PC-3 (cell line): ENCODE results near the gene MSX1. TPM values are rescaled to one million over a fixed set of nuclear protein-coding genes. Genes with fewer than 3 reads are reported as not detected.

Experiments used
- ATAC-seq: fragments of 200-7000 bp; cut with Tn5 transposase; 2 replicates; pipeline ENCODE4 v1.9.1; 2020; ENCODE audit warnings: mild to moderate bottlenecking, moderate library complexity
- BruUV-seq: library from RNA; stranded (reverse); fragments of 400-500 nt; replicated peaks from 2 replicates; lab custom pipeline; 2021; lab: Mats Ljungman, UMichigan
- CTCF ChIA-PET: fragments of 300-600 bp; sonication (Branson Sonifier 250); formaldehyde crosslinking; loops from one replicate; lab custom pipeline; 2022; ENCODE audit warnings: antibody characterized with exemption; lab: Charles Lee
- POLR2A ChIA-PET: fragments of 300-600 bp; sonication (Branson Sonifier 250); formaldehyde crosslinking; loops from one replicate; lab custom pipeline; 2022; ENCODE audit warnings: antibody characterized with exemption; ENCODE audit not compliant: unreplicated experiment; lab: Charles Lee
- DNase-seq: peaks from one replicate; pipeline ENCODE4 v3.0.0-alpha.2; 2015
- H2AFZ ChIP-seq: fragments of 300-600 bp; sonication (generic); 2 replicates; pipeline ENCODE4 v1.6.0; 2016; ENCODE audit warnings: antibody characterized with exemption, low read length
- H3F3A ChIP-seq: fragments of 300-600 bp; sonication (generic); one replicate; pipeline ENCODE4 v1.6.0; 2017; ENCODE audit warnings: antibody characterized with exemption, low read length, control low read depth, mild to moderate bottlenecking; ENCODE audit not compliant: unreplicated experiment
- H3K27ac ChIP-seq: fragments of 300-600 bp; sonication (generic); 2 replicates; pipeline ENCODE4 v1.5.1; 2016; ENCODE audit warnings: mild to moderate bottlenecking, low read length
- H3K27me3 ChIP-seq: fragments of 300-600 bp; sonication (generic); 2 replicates; pipeline ENCODE4 v1.6.1; 2016; ENCODE audit warnings: low read length, mixed read lengths
- H3K36me3 ChIP-seq: fragments of 300-600 bp; sonication (generic); 2 replicates; pipeline ENCODE4 v1.6.1; 2016; ENCODE audit warnings: low read depth, mixed run types, low read length, mixed read lengths
- H3K4me1 ChIP-seq: fragments of 300-600 bp; sonication (generic); 2 replicates; pipeline ENCODE4 v1.5.1; 2016; ENCODE audit warnings: low read length; ENCODE audit not compliant: insufficient read depth
- H3K4me2 ChIP-seq: fragments of 300-600 bp; sonication (generic); 2 replicates; pipeline ENCODE4 v1.6.0; 2016; ENCODE audit warnings: low read length
- H3K4me3 ChIP-seq: fragments of 300-600 bp; sonication (generic); 2 replicates; pipeline ENCODE4 v1.5.1; 2016; ENCODE audit warnings: mild to moderate bottlenecking, low read length, mixed read lengths
- H3K79me2 ChIP-seq: fragments of 300-600 bp; sonication (generic); 2 replicates; pipeline ENCODE4 v1.6.1; 2017; ENCODE audit warnings: low read length, mixed read lengths
- H3K9ac ChIP-seq: fragments of 300-600 bp; sonication (generic); 2 replicates; pipeline ENCODE4 v1.6.0; 2016; ENCODE audit warnings: mild to moderate bottlenecking, low read length
- H3K9me2 ChIP-seq: fragments of 300-600 bp; sonication (generic); replicated peaks from 2 replicates; pipeline ENCODE4 v1.6.1; 2016; ENCODE audit warnings: mixed run types, low read length, mixed read lengths
- H3K9me3 ChIP-seq: fragments of 300-600 bp; sonication (generic); 2 replicates; pipeline ENCODE4 v1.6.1; 2016; ENCODE audit warnings: low read length, mixed read lengths
- H4K20me1 ChIP-seq: fragments of 300-600 bp; sonication (generic); 2 replicates; pipeline ENCODE4 v1.6.1; 2016; ENCODE audit warnings: low read length, mixed read lengths
- EZH2 ChIP-seq: fragments of 300-600 bp; sonication (generic); IDR thresholded peaks from one replicate; pipeline ENCODE4 v1.6.1; 2017; ENCODE audit warnings: antibody characterized with exemption, mild to moderate bottlenecking, low read length; ENCODE audit not compliant: unreplicated experiment
- EZH2phosphoT487 ChIP-seq: fragments of 300-600 bp; sonication (generic); IDR thresholded peaks from 2 replicates; pipeline ENCODE4 v1.6.1; 2018; ENCODE audit warnings: mild to moderate bottlenecking, antibody characterized with exemption, low read length, borderline replicate concordance
- intact Hi-C: fragments of 100-400 bp; cut with micrococcal nuclease; formaldehyde crosslinking; loops from 2 replicates; pipeline ENCODE4 v1.9.0; 2023
- total RNA-seq: library from RNA; depleted of rRNA; stranded (reverse); fragments of >200 nt; gene quantifications from 2 replicates; pipeline ENCODE4 v1.2.3, GENCODE V29; 2014
- TF ChIP-seq, protein P1 (sequence below): fragments of 300-600 bp; sonication (generic); conservative IDR thresholded peaks from 2 replicates; pipeline ENCODE4 v1.5.1; 2017; ENCODE audit warnings: antibody characterized with exemption, low read depth, mild to moderate bottlenecking, low read length

Gene MSX1
- total RNA-seq, 1 experiment from 2014 or later, result 7.5 TPM

GRCh38 chr4:4849106-4849505 lies 10.4 kb upstream of the MSX1 start:
- CTCF ChIA-PET, result no interaction called here

DNA sequence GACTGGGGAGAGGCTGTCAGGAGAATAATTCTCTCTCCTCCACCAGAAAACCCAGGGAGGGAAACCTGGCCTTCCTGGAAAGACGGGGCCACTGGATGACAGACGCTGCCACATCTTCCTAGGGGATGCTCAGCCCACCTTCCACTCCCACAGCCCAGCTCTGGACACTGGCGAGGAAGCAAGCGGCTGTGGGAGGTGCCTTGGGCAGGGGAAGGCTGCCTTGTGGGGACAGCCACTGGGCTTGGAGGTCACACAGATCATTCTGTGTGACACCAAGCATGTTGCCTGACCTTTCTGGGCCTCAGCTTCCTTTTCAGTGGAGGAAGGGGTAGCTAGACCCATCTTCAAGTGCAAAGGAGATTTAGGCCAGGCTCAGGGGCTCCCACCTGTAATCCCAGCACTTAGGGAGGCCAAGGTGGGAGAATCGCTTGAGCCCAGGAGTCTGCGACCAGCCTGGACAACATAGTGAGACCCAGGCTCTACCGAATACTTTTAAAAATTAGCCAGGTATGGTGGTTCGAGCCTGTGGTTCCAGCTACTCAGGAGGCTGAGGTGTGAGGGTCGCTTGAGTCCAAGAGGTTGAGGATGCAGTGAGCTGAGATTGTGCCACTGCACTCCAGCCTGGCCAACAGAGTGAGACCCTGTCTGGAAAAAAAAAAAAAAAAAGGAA lies 9.8 kb upstream of the MSX1 start:
- POLR2A ChIA-PET, result no interaction called here
- no peaks in the 10 kb centered on the region for H3K36me3 ChIP-seq
- no peak for DNase-seq
- H3K9ac ChIP-seq, result no peak overlapping the region
- no peaks in the 10 kb centered on the region for H3K9me2 ChIP-seq
- TF ChIP-seq EZH2phosphoT487 (no peak), EZH2 (no peak)
- TF ChIP-seq, protein P1, sequence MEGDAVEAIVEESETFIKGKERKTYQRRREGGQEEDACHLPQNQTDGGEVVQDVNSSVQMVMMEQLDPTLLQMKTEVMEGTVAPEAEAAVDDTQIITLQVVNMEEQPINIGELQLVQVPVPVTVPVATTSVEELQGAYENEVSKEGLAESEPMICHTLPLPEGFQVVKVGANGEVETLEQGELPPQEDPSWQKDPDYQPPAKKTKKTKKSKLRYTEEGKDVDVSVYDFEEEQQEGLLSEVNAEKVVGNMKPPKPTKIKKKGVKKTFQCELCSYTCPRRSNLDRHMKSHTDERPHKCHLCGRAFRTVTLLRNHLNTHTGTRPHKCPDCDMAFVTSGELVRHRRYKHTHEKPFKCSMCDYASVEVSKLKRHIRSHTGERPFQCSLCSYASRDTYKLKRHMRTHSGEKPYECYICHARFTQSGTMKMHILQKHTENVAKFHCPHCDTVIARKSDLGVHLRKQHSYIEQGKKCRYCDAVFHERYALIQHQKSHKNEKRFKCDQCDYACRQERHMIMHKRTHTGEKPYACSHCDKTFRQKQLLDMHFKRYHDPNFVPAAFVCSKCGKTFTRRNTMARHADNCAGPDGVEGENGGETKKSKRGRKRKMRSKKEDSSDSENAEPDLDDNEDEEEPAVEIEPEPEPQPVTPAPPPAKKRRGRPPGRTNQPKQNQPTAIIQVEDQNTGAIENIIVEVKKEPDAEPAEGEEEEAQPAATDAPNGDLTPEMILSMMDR, result no peak
- H4K20me1 ChIP-seq, result no peaks in the 10 kb centered on the region
- CTCF ChIA-PET, result no interaction called here
- H2AFZ ChIP-seq, result no peak overlapping the region
- H3K27me3 ChIP-seq, result peaks cover 5% of the 10 kb centered on the region
- no peak overlapping the region for H3K27ac ChIP-seq
- H3K4me2 ChIP-seq, result no peak overlapping the region
- H3K9me3 ChIP-seq, result no peaks in the 10 kb centered on the region
- no peak for ATAC-seq
- H3K4me1 ChIP-seq, result no peaks in the 10 kb centered on the region
- BruUV-seq, result no TSS peak
- H3K4me3 ChIP-seq, result no peak overlapping the region
- intact Hi-C loops, result no loop called here
- no peaks in the 10 kb centered on the region for H3F3A ChIP-seq
- H3K79me2 ChIP-seq, result no peaks in the 10 kb centered on the region

More at GRCh38 chr4:4849106-4849505, 10.4 kb upstream of the MSX1 start:
- Histone ChIP-seq H3K27ac (no peak overlapping the region), H3K27me3 (no peaks in the 10 kb centered on the region), H3F3A (no peaks in the 10 kb centered on the region), H3K4me3 (no peak overlapping the region), H3K36me3 (no peaks in the 10 kb centered on the region), H4K20me1 (no peaks in the 10 kb centered on the region), H3K9ac (no peak overlapping the region), H3K9me2 (no peaks in the 10 kb centered on the region), H3K9me3 (no peaks in the 10 kb centered on the region), H2AFZ (no peak overlapping the region), H3K4me1 (no peaks in the 10 kb centered on the region), H3K4me2 (no peak overlapping the region), H3K79me2 (no peaks in the 10 kb centered on the region)
- intact Hi-C loops, result no loop called here
- DNase-seq, result no peak
- no TSS peak for BruUV-seq
- no peak for TF ChIP-seq EZH2
- no peak for TF ChIP-seq EZH2phosphoT487
- TF ChIP-seq, protein P1, result no peak
- ATAC-seq, result no peak
- POLR2A ChIA-PET, result no interaction called here

- H3K9ac ChIP-seq, result no peak overlapping the region
- H3K27me3 ChIP-seq, result peaks cover 19% of the 10 kb centered on the region
- intact Hi-C loops, result no loop called here
- no peak overlapping the region for H3K4me2 ChIP-seq
- H3K27ac ChIP-seq, result no peak overlapping the region
- no peaks in the 10 kb centered on the region for H3K36me3 ChIP-seq
- POLR2A ChIA-PET, result no interaction called here
- no peak for DNase-seq
- H3K9me2 ChIP-seq, result no peaks in the 10 kb centered on the region
- no peak overlapping the region for H3K4me3 ChIP-seq
- H3F3A ChIP-seq, result no peaks in the 10 kb centered on the region
- TF ChIP-seq EZH2 (no peak), EZH2phosphoT487 (no peak)
- TF ChIP-seq, protein P1, result no peak
- H4K20me1 ChIP-seq, result no peaks in the 10 kb centered on the region
- CTCF ChIA-PET, result no interaction called here
- H2AFZ ChIP-seq, result no peak overlapping the region
- no peaks in the 10 kb centered on the region for H3K4me1 ChIP-seq
- ATAC-seq, result no peak
- no TSS peak for BruUV-seq
- no peaks in the 10 kb centered on the region for H3K79me2 ChIP-seq
- H3K9me3 ChIP-seq, result no peaks in the 10 kb centered on the region
These were observed 8.4 kb upstream of the MSX1 start for GRCh38 chr4:4851081-4851480.
